NCI-H460 (cell line): Measurements from ENCODE around the gene RPS6KA5. TPM values are rescaled to one million over a fixed set of nuclear protein-coding genes. Genes with fewer than 3 reads are reported as not detected.
A peak's percentile ranks its signal among the peaks of the same experiment; 100 is the strongest.
"Not testable (repeated sequence)": the region's sequence is repeated elsewhere in the genome, so short reads cannot be mapped to it uniquely, and the experiment has no call there.

ENCODE experiments used
- DNase-seq: peaks from one replicate; pipeline ENCODE4 v3.0.0-alpha.2; 2016; ENCODE audit warnings: low read depth; ENCODE audit errors: extremely low read depth
- total RNA-seq: library from RNA; depleted of rRNA; stranded (reverse); fragments of >200 nt; shearing (Covaris generic); gene quantifications from 2 replicates; pipeline ENCODE4 v1.2.3, GENCODE V29; 2014

The RPS6KA5 gene
- total RNA-seq, 1 experiment from 2014 or later, result 4.6 TPM

- DNase-seq, result no peak
Observed at GRCh38 chr14:90943367-90943766, 117.1 kb downstream of the RPS6KA5 start.

DNA sequence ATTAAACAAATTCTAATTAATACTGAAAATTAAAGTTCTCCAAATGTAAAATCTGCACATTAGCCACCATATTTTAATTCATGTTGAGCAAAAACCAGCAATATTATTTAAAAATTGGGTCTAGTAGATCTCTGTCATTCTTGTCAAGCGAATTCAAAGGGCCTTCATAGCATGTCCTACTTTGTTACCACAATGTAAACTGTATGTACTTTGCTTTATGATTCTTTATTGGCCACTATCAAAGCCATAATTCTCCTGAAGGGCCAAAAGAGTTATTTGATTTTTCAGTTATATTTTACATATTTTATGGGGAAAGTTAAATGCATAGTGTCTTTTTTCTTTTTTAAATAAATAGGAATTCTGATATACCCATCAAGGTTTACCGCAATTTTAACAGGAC is 117.9 kb downstream of the RPS6KA5 start:
- DNase-seq, result no peak

GRCh38 chr14:90941706-90942105 is 118.7 kb downstream of the RPS6KA5 start:
- no peak for DNase-seq

DNA sequence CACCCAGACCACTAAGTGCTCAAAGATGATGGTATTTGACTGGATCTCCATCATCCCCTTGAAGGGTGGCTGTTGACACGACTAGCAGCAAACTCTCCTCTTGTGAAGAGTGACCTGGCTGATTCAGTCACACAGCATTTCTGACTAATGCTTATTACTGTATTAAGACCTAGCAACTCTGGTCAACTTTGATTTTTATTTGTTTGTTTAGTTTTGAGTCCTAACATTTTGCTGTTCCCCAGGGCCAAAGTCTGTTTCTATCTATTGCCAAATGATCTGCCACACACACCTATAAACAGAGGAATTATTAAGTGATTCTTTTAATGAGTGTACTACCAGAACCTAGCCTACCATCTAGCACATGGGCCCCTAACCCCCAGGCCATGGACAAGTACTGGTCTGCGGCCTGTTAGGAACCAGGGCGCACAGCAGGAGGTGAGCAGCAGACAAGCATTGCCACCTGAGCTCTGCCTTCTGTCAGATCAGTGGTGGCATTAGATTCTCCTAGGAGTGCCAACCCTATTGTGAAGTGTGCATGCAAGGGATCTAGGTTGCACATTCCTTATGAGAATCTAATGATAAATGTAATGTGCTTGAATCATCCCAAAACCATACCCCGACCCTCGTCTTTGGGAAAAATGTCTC is 120.0 kb downstream of the RPS6KA5 start:
- no peak for DNase-seq

GRCh38 chr14:90939252-90939795 is 121.1 kb downstream of the RPS6KA5 start:
- DNase-seq, result not testable (repeated sequence)

- no peak for DNase-seq
Observed at GRCh38 chr14:90938615-90939014, 121.8 kb downstream of the RPS6KA5 start.

DNA sequence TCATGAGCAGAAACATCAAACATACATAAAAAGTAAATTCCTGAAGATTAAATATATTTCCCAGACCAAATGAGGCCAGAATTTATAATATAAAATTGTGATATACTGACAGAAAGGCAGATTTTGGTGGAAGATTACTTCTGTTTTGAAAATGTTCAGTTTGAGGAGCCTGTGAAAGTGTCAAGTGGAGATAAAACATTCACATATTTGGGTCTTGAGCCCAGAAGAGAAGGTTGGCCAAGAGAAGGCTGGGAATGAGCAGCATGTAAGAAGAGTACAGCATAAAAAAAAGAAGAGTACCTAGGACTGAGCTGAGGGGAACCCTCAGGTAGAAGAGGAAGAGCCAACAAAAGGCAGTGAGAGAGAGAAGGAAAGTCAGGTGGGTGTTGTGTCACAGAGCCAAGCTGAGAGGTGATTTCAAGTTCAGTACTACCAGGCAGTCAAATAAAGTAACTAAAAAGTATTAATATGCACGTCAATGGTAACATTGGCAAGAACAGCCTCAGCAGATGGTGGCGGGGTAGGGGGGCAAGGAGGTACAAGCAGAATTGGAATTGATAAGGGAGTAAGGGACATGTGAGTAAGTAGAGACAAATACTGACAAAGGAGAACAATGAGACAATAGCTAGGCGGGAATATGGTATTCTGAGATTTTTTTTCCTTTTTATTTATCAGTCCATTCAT is 123.5 kb downstream of the RPS6KA5 start:
- no peak for DNase-seq

GRCh38 chr14:90924621-90925340 is 135.7 kb downstream of the RPS6KA5 start:
- DNase-seq, result no peak

- DNase-seq, result no peak
Observed at GRCh38 chr14:90922141-90922540, 138.3 kb downstream of the RPS6KA5 start.

- DNase-seq, result no peak
Observed at GRCh38 chr14:90911121-90911520, 149.3 kb downstream of the RPS6KA5 start.

DNA sequence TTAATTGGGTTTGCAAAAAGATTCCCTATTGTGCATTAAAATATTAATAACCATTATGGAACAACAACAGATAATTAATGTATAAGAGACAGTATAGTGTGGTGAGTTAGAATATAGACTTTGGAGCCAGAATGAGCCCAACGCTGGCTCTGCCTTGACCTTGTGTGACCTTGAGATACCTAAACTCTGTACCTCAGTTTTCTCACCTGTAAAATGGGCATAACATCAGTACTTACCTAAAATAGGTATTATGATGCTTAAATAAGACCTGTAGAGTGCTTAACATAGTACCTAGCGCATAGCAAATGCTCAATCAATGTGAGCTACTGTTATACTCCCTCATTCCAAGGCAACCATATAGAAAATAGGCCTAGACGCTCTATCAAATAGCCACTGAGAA is 153.3 kb downstream of the RPS6KA5 start:
- DNase-seq, result no peak

- no peak for DNase-seq
Observed at GRCh38 chr14:90905531-90905930, 154.9 kb downstream of the RPS6KA5 start.

DNA sequence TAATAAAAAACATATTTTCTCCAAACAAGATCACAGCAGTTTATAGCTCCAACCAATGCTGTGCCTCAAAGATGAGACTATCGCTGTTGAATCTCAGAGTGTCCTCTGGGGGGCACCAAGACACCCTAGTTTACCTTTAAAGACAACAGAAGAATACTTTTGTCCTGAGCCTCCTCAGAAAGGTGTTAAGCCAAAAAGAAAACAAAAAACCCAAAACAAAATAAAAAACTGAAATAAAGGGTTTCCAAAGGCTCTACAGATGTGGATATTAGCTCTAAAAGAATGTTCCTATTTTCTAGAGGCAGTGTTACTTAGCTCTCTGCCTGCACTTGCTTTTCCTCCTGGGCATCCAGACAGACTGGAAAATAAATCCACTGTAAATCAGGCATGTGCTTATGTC is 157.3 kb downstream of the RPS6KA5 start:
- peak; percentile 69 for DNase-seq

GRCh38 chr14:90900476-90901083 is 159.9 kb downstream of the RPS6KA5 start:
- DNase-seq, result no peak

DNA sequence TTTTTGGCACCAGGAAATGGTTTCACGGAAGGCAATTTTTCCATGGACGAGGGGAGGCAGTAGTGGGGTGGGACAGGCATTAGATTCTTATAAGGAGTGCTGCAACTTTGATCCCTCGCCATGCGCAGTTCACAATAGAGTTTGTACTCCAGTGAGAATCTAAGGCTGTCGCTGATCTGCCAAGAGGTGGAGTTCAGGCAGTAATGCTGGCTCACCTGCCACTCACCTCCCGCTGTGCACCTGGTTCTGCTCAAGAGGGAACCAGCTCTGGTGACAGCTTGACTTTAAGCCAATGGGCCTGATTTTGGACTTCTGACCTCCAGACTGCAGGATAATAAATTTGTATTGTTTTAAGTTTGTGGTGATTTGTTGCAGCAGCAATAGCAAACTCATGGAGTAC is 163.4 kb downstream of the RPS6KA5 start:
- DNase-seq, result no peak

DNA sequence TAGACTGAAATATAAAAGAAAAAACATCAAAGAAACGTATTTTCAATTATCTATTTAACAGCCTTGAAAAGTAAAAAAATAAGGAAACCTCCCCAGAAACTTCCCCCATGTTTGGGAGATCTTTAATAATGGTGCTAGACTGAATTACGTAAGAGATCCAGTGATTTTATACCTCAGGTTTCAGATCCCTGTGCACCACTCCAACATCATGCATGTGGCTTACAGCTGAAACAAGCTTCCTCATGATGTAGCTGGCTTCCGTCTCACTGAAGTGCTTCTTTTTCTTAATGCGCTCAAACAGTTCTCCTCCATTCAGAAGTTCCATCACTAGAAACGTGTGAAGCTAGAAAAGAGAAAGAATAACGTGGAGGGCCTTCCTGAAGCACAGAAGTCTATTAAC is 166.2 kb downstream of the RPS6KA5 start:
- no peak for DNase-seq

GRCh38 chr14:90893510-90893909 is 166.9 kb downstream of the RPS6KA5 start:
- DNase-seq, result no peak

DNA sequence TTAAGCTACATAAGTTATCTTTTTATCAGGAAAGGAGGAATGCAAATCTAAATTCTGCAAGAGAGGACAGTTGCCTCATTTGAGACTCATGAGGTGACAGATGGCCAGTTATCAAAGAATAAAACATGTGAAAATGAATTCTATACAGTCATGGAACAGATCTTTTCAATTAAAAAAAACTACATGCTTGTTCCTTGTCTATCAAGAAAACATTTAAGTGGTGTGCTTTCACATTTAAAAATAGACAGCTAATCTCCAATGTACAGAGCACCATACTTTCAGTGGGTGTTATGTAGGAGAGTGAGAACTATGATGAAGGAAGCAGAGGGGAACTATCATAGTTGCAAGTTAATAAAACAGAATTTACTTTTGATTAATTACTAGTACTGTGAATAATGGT is 167.5 kb downstream of the RPS6KA5 start:
- DNase-seq, result no peak

DNA sequence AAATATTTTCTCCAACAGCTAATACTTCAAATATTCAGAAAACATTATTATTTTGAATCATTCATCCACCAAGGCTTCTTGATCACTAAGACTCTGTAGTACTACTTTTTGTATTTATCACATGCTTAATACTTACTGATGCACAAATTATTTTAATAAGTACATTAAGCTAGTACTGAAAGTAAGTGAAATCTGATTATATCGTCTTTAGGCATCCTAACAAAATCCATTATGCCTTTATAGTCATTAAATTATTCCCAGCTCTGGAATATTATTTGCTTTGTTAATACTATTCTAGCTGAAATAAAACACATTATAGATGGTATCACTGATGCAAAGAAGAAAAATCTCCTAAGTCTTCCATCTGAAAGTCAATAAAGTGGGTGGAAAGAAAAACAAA is 169.1 kb downstream of the RPS6KA5 start:
- DNase-seq, result no peak

- DNase-seq, result no peak
Observed at GRCh38 chr14:90890322-90891020, 170.0 kb downstream of the RPS6KA5 start.
